Peyer's patch (tissue), 4 donors: Measurements from ENCODE around the gene RELT. TPM values are rescaled to one million over a fixed set of nuclear protein-coding genes. Genes with fewer than 3 reads are reported as not detected.

Experiments
- DNase-seq, 3 donors: peaks; one replicate each; pipeline ENCODE4 v3.0.0-alpha.2; 2017 to 2019
- H3K27ac ChIP-seq, 4 donors: fragments of 200-600 bp; sonication (generic); one replicate each; pipeline ENCODE4 v1.5.1; 2016 to 2019
- H3K27me3 ChIP-seq, 2 donors: fragments of 200-600 bp; sonication (generic); one replicate each; pipeline ENCODE4 v1.5.1; 2019
- H3K36me3 ChIP-seq, 3 donors: fragments of 200-600 bp; sonication (generic); one replicate each; pipeline ENCODE4 v1.5.1; 2016 to 2019
- H3K4me1 ChIP-seq, 4 donors: fragments of 200-600 bp; sonication (generic); one replicate each; pipeline ENCODE4 v1.5.1; 2016 to 2019
- H3K4me3 ChIP-seq, 4 donors: fragments of 200-600 bp; sonication (generic); 1 replicate in 3 of 4; 2 replicates in 1 of 4; pipeline ENCODE4 v1.5.1; 2016 to 2019; ENCODE audit warnings: mild to moderate bottlenecking in 1 of 4
- H3K9me3 ChIP-seq, 4 donors: fragments of 200-600 bp; sonication (generic); one replicate each; pipeline ENCODE4 v1.5.1; 2016 to 2019; ENCODE audit warnings: mild to moderate bottlenecking in 1 of 4
- CTCF ChIP-seq, 6 experiments: fragments of 450-650 bp in 4 of 6; fragments of 200-600 bp in 2 of 6; sonication (generic) in 1 of 6; IDR thresholded peaks; one replicate each; pipeline ENCODE4 v1.5.1; 2017 to 2019; ENCODE audit warnings: antibody characterized with exemption in 6 of 6, mild to moderate bottlenecking in 3 of 6, moderate library complexity in 1 of 6
- POLR2A ChIP-seq, 2 donors: fragments of 450-650 bp; IDR thresholded peaks; one replicate each; pipeline ENCODE4 v1.5.1; 2017; ENCODE audit warnings: antibody characterized with exemption in 2 of 2, mild to moderate bottlenecking in 2 of 2, moderate library complexity in 2 of 2
- total RNA-seq, 4 donors: library from RNA; depleted of rRNA; stranded (reverse); fragments of >200 nt; gene quantifications; one replicate each; pipeline ENCODE4 v1.1.0, GENCODE V29; 2016

Gene RELT
- total RNA-seq, 4 donors from 2014 or later, result 1.2 to 19.0 (median 4.7) TPM

- Histone ChIP-seq H3K4me1 (no peaks in the 10 kb centered on the region), H3K9me3 (no peaks in the 10 kb centered on the region), H3K4me3 (no peak overlapping the region), H3K27me3 (no peaks in the 10 kb centered on the region), H3K27ac (peak overlapping the region in 1 of 4 donors; percentile 27), H3K36me3 (peaks cover 0 to 10% (median 0%) of the 10 kb centered on the region in 3 donors)
- DNase-seq, result no peak
- no peak for TF ChIP-seq CTCF (IDR thresholded peaks at IDR 0.05)
- TF ChIP-seq POLR2A (IDR thresholded peaks at IDR 0.05), result no peak
Measured at GRCh38 chr11:73414977-73415651, 38.9 kb downstream of the RELT start.

- no peak overlapping the region for H3K4me3 ChIP-seq
- TF ChIP-seq POLR2A (IDR thresholded peaks at IDR 0.05) (no peak), CTCF (IDR thresholded peaks at IDR 0.05) (no peak)
Measured at GRCh38 chr11:73415854-73416615, 39.8 kb downstream of the RELT start.

GRCh38 chr11:73416786-73417185 is 40.6 kb downstream of the RELT start:
- Histone ChIP-seq H3K9me3 (no peaks in the 10 kb centered on the region), H3K27ac (no peak overlapping the region), H3K4me3 (no peak overlapping the region), H3K27me3 (no peaks in the 10 kb centered on the region), H3K4me1 (no peaks in the 10 kb centered on the region), H3K36me3 (peaks cover 0 to 10% (median 0%) of the 10 kb centered on the region in 3 donors)
- TF ChIP-seq POLR2A (IDR thresholded peaks at IDR 0.05) (no peak), CTCF (IDR thresholded peaks at IDR 0.05) (no peak)
- no peak for DNase-seq

More at GRCh38 chr11:73415854-73416615, 39.8 kb downstream of the RELT start:
- H3K4me1 ChIP-seq, result no peaks in the 10 kb centered on the region
- DNase-seq, result no peak
- no peaks in the 10 kb centered on the region for H3K27me3 ChIP-seq
- H3K36me3 ChIP-seq, result peaks cover 0 to 10% (median 0%) of the 10 kb centered on the region in 3 donors
- no peaks in the 10 kb centered on the region for H3K9me3 ChIP-seq
- no peak overlapping the region for H3K27ac ChIP-seq

- Histone ChIP-seq H3K4me3 (no peak overlapping the region), H3K27ac (no peak overlapping the region), H3K36me3 (peaks cover 0 to 10% (median 0%) of the 10 kb centered on the region in 3 donors), H3K9me3 (no peaks in the 10 kb centered on the region), H3K4me1 (no peaks in the 10 kb centered on the region), H3K27me3 (no peaks in the 10 kb centered on the region)
- no peak for TF ChIP-seq CTCF (IDR thresholded peaks at IDR 0.05)
- TF ChIP-seq POLR2A (IDR thresholded peaks at IDR 0.05), result no peak
- DNase-seq, result no peak
Measured at GRCh38 chr11:73420136-73420535, 43.9 kb downstream of the RELT start.

GRCh38 chr11:73422886-73423285 is 46.7 kb downstream of the RELT start:
- Histone ChIP-seq H3K27me3 (no peaks in the 10 kb centered on the region), H3K4me3 (no peak overlapping the region), H3K36me3 (peaks cover 0 to 10% (median 0%) of the 10 kb centered on the region in 3 donors), H3K27ac (no peak overlapping the region), H3K9me3 (no peaks in the 10 kb centered on the region), H3K4me1 (no peaks in the 10 kb centered on the region)
- TF ChIP-seq CTCF (IDR thresholded peaks at IDR 0.05) (no peak), POLR2A (IDR thresholded peaks at IDR 0.05) (no peak)
- DNase-seq, result no peak
